ENCODE data around the gene MAP1B. TPM values are rescaled to one million over a fixed set of nuclear protein-coding genes. Genes with fewer than 3 reads are reported as not detected.

MAP1B gene
- total and polyA plus RNA-seq, 9 of the 15 experiments (the other 6 are each of a cell fraction or from before 2014, with no cell fraction given): 5.2 to 66.1 (median 17.3) TPM

DNA sequence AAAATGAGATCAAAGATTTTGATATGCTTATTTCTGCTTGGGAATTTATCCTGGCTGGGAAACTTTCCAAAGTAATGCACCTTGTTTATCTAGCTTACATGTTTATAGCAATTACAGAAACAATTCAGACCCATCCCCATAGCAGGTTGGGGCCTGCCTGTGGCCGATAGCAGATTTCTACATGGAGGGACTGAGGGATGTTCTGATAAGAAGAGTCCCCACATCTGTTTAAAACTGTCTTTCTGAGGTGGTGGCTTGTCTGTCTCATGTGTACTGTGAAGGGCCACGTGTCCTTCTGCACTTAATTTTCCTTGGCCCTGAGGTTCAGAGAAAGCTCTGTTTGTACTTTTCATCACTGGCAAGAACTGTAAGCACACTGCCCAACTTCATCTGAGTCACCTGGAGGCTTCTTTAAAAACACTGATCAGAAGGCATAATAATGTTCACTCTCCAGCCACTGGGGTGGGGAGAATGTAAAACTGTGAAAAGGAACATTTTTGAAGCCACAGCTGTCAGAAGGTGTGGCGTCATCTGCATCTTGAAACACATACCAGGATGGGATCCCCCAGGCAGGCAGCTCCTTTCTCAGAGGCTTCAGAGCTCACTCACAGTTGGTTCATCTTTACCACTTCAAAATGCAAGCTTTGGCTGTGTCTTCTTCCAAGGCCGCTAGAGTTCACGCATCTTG is 80.3 kb downstream of the MAP1B start (continued):
- TF ChIP-seq, protein P1, sequence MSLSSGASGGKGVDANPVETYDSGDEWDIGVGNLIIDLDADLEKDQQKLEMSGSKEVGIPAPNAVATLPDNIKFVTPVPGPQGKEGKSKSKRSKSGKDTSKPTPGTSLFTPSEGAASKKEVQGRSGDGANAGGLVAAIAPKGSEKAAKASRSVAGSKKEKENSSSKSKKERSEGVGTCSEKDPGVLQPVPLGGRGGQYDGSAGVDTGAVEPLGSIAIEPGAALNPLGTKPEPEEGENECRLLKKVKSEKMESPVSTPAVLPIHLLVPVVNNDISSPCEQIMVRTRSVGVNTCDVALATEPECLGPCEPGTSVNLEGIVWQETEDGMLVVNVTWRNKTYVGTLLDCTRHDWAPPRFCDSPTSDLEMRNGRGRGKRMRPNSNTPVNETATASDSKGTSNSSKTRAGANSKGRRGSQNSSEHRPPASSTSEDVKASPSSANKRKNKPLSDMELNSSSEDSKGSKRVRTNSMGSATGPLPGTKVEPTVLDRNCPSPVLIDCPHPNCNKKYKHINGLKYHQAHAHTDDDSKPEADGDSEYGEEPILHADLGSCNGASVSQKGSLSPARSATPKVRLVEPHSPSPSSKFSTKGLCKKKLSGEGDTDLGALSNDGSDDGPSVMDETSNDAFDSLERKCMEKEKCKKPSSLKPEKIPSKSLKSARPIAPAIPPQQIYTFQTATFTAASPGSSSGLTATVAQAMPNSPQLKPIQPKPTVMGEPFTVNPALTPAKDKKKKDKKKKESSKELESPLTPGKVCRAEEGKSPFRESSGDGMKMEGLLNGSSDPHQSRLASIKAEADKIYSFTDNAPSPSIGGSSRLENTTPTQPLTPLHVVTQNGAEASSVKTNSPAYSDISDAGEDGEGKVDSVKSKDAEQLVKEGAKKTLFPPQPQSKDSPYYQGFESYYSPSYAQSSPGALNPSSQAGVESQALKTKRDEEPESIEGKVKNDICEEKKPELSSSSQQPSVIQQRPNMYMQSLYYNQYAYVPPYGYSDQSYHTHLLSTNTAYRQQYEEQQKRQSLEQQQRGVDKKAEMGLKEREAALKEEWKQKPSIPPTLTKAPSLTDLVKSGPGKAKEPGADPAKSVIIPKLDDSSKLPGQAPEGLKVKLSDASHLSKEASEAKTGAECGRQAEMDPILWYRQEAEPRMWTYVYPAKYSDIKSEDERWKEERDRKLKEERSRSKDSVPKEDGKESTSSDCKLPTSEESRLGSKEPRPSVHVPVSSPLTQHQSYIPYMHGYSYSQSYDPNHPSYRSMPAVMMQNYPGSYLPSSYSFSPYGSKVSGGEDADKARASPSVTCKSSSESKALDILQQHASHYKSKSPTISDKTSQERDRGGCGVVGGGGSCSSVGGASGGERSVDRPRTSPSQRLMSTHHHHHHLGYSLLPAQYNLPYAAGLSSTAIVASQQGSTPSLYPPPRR (CRISPR knock-in tag; IDR thresholded peaks at IDR 0.05; ENCODE audit: borderline replicate concordance): no peak
- TF ChIP-seq KAT2B (IDR thresholded peaks at IDR 0.05; ENCODE audit: low read depth, low read length) (no peak), ARID1B (IDR thresholded peaks at IDR 0.05) (peak; percentile 67; the same call in 1 of the 2 replicates), ZHX1 (conservative IDR thresholded peaks at IDR 0.05; ENCODE audit: low read length) (no peak), HLTF (IDR thresholded peaks at IDR 0.05) (no peak), ZNF830 (CRISPR knock-in tag; IDR thresholded peaks at IDR 0.05) (no peak), TRIM25 (IDR thresholded peaks at IDR 0.05; ENCODE audit: borderline replicate concordance) (no peak)
- TF ChIP-seq, protein P2, sequence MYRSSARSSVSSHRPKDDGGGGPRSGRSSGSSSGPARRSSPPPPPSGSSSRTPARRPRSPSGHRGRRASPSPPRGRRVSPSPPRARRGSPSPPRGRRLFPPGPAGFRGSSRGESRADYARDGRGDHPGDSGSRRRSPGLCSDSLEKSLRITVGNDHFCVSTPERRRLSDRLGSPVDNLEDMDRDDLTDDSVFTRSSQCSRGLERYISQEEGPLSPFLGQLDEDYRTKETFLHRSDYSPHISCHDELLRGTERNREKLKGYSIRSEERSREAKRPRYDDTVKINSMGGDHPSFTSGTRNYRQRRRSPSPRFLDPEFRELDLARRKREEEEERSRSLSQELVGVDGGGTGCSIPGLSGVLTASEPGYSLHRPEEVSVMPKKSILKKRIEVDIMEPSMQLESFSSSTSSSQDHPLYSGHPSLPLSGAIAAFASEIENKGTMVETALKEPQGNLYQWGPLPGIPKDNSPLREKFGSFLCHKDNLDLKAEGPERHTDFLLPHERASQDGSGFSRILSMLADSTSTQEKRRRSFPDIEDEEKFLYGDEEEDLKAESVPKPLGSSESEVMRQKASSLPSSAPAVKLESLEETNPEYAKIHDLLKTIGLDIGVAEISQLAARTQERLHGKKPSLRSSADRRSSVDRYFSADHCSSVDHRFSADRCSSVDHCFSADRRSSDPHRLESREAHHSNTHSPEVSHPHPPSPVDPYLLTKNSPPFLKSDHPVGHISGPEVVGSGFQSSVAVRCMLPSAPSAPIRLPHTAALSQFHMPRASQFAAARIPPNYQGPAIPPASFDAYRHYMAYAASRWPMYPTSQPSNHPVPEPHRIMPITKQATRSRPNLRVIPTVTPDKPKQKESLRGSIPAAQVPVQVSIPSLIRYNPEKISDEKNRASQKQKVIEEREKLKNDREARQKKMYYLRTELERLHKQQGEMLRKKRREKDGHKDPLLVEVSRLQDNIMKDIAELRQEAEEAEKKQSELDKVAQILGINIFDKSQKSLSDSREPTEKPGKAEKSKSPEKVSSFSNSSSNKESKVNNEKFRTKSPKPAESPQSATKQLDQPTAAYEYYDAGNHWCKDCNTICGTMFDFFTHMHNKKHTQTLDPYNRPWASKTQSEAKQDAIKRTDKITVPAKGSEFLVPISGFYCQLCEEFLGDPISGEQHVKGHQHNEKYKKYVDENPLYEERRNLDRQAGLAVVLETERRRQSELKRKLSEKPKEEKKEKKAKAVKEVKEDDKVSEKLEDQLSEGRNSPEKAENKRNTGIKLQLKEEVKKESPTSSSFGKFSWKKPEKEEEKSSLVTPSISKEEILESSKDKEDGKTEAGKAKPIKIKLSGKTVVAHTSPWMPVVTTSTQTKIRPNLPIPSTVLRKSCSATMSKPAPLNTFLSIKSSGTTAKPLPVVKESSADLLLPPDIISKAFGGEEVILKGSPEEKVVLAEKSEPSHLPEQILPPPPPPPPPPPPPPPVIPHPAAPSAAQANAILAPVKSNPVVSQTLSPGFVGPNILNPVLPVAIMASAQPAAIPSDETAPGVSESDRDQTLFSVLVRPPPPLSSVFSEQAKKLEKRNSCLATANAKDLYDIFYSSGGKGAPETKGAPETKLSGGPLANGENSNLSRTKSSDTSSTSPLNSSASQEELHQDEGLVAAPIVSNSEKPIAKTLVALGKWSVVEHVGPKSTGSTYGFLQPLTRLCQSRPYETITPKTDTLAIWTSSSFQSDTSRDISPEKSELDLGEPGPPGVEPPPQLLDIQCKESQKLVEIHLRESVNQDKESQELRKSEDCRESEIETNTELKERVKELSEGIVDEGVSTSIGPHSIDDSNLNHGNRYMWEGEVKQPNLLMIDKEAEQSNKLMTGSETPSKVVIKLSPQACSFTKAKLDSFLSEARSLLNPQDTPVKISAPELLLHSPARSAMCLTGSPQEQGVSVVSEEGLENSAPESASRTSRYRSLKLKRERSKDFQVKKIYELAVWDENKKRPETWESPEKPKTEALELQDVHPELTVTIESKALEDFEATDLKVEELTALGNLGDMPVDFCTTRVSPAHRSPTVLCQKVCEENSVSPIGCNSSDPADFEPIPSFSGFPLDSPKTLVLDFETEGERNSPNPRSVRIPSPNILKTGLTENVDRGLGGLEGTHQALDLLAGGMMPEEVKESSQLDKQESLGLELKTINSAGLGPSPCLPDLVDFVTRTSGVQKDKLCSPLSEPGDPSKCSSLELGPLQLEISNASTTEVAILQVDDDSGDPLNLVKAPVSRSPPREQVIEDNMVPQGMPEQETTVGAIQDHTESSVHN (IDR thresholded peaks at IDR 0.05; ENCODE audit: borderline replicate concordance in 1 of 2, low read depth in 1 of 2): no peak

All from K562 (cell line).